HCT116 (cell line): ENCODE data around the gene MYH6. TPM values are rescaled to one million over a fixed set of nuclear protein-coding genes. Genes with fewer than 3 reads are reported as not detected.

Source experiments
- ATAC-seq: fragments of 200-7000 bp; cut with Tn5 transposase; 2 replicates; pipeline ENCODE4 v1.9.1; 2020; ENCODE audit warnings: mild to moderate bottlenecking, moderate library complexity
- BruUV-seq: library from RNA; stranded (reverse); fragments of 400-500 nt; replicated peaks from 2 replicates; lab custom pipeline; 2021; lab: Mats Ljungman, UMichigan
- CTCF ChIA-PET: fragments of 300-600 bp; sonication (Branson Sonifier 250); formaldehyde crosslinking; loops from one replicate; lab custom pipeline; 2021; ENCODE audit warnings: antibody characterized with exemption; lab: Charles Lee
- POLR2A ChIA-PET: fragments of 300-600, 350-600 bp; sonication (Branson Sonifier 250); formaldehyde crosslinking; loops from one replicate; lab custom pipeline; 2021; ENCODE audit warnings: antibody characterized with exemption; lab: Charles Lee
- RAD21 ChIA-PET, 2 experiments: fragments of 300-600 bp; sonication (Branson Sonifier 250); formaldehyde crosslinking; loops; one replicate each; lab custom pipeline; 2023; ENCODE audit warnings: low total read pairs in 2 of 2; ENCODE audit not compliant: uncharacterized antibody in 2 of 2, unreplicated experiment in 2 of 2, low non-redundant PET in 1 of 2; lab: Charles Lee
- DNase-seq: peaks from one replicate; pipeline ENCODE4 v3.0.0-alpha.2; 2010; ENCODE audit warnings: low read depth, low spot score
- H2AFZ ChIP-seq: fragments of 200-600 bp; shearing (Covaris generic), sonication (generic); 2 replicates; pipeline ENCODE4 v1.6.1; 2017; ENCODE audit warnings: low read depth, mixed run types, mixed read lengths, antibody characterized with exemption, low read length; ENCODE audit not compliant: poor library complexity, severe bottlenecking
- H3K27ac ChIP-seq: 2 replicates; pipeline ENCODE4 v1.5.1; 2012; ENCODE audit warnings: low read depth, low read length
- H3K27me3 ChIP-seq: fragments of 200-600 bp; sonication (generic); 2 replicates; pipeline ENCODE4 v1.6.1; 2016; ENCODE audit warnings: mixed run types, low read length, mixed read lengths; ENCODE audit not compliant: insufficient read depth
- H3K36me3 ChIP-seq, 2 experiments: fragments of 200-500 bp in 1 of 2; fragments of 200-600 bp in 1 of 2; sonication (Bioruptor generic) in 1 of 2; sonication (generic) in 1 of 2; 2 replicates each; pipeline versions ENCODE4 v1.5.1 to v1.6.1; 2014 to 2016; ENCODE audit warnings: low read length in 2 of 2, inconsistent platforms in 1 of 2, mixed read lengths in 1 of 2, mixed run types in 1 of 2; ENCODE audit not compliant: insufficient read depth in 2 of 2, control insufficient read depth in 1 of 2
- H3K4me1 ChIP-seq, 2 experiments: fragments of 200-600 bp in 1 of 2; sonication (generic) in 1 of 2; 2 replicates each; pipeline versions ENCODE4 v1.5.1 to v1.6.1; 2012 to 2017; ENCODE audit warnings: low read length in 2 of 2, inconsistent platforms in 1 of 2, mild to moderate bottlenecking in 1 of 2, mixed read lengths in 1 of 2, mixed run types in 1 of 2, moderate library complexity in 1 of 2; ENCODE audit not compliant: insufficient read depth in 2 of 2, control insufficient read depth in 1 of 2
- H3K4me2 ChIP-seq: fragments of 200-600 bp; sonication (generic); 2 replicates; pipeline ENCODE4 v1.6.1; 2017; ENCODE audit warnings: mixed run types, low read length, mixed read lengths
- H3K4me3 ChIP-seq, 2 experiments: fragments of 200-600 bp in 1 of 2; sonication (generic) in 1 of 2; replicated peaks in 1 of 2; 2 replicates each; pipeline ENCODE4 v1.5.1; 2011 to 2016; ENCODE audit warnings: low read length in 2 of 2, control low read depth in 1 of 2, low read depth in 1 of 2, mild to moderate bottlenecking in 1 of 2, mixed read lengths in 1 of 2, mixed run types in 1 of 2
- H3K79me2 ChIP-seq: fragments of 200-600 bp; sonication (generic); 2 replicates; pipeline ENCODE4 v1.6.1; 2017; ENCODE audit warnings: mild to moderate bottlenecking, mixed run types, low read length, moderate library complexity, mixed read lengths; ENCODE audit not compliant: insufficient read depth
- H3K9ac ChIP-seq: fragments of 200-600 bp; sonication (generic); 2 replicates; pipeline ENCODE4 v1.6.1; 2016; ENCODE audit warnings: low read length, mixed read lengths
- H3K9me2 ChIP-seq: fragments of 200-600 bp; sonication (generic), shearing (Covaris generic); 2 replicates; pipeline ENCODE4 v1.6.1; 2017; ENCODE audit warnings: mixed run types, mild to moderate bottlenecking, moderate library complexity; ENCODE audit not compliant: insufficient read depth
- H3K9me3 ChIP-seq, 2 experiments: fragments of 200-500 bp in 1 of 2; fragments of 200-600 bp in 1 of 2; sonication (Bioruptor generic) in 1 of 2; sonication (generic) in 1 of 2; 2 replicates each; pipeline ENCODE4 v1.6.1; 2014 to 2017; ENCODE audit warnings: low read length in 2 of 2, mixed read lengths in 2 of 2, inconsistent platforms in 1 of 2, low read depth in 1 of 2, mild to moderate bottlenecking in 1 of 2, mixed run types in 1 of 2, moderate library complexity in 1 of 2; ENCODE audit not compliant: control insufficient read depth in 1 of 2, insufficient read depth in 1 of 2
- H4K20me1 ChIP-seq: fragments of 200-600 bp; sonication (generic), shearing (Covaris generic); 2 replicates; pipeline ENCODE4 v1.6.1; 2017; ENCODE audit warnings: mixed run types, mild to moderate bottlenecking, moderate library complexity; ENCODE audit not compliant: insufficient read depth
- EZH2phosphoT487 ChIP-seq: fragments of 200-600 bp; IDR thresholded peaks from 2 replicates; pipeline ENCODE4 v1.6.1; 2018; ENCODE audit warnings: antibody characterized with exemption, borderline replicate concordance
- JUND ChIP-seq: IDR thresholded peaks from 2 replicates; pipeline ENCODE4 v1.6.1; 2012
- RAD21 ChIP-seq: IDR thresholded peaks from 2 replicates; pipeline ENCODE4 v1.6.1; 2012; ENCODE audit warnings: low read depth, mild to moderate bottlenecking
- SIN3A ChIP-seq: IDR thresholded peaks from 2 replicates; pipeline ENCODE4 v1.6.1; 2012; ENCODE audit warnings: low read depth
- SP1 ChIP-seq: IDR thresholded peaks from 2 replicates; pipeline ENCODE4 v1.6.1; 2012; ENCODE audit warnings: low read depth
- ZFX ChIP-seq: fragments of 450-650 bp; IDR thresholded peaks from 2 replicates; pipeline ENCODE4 v1.6.1; 2017
- ZNF274 ChIP-seq: fragments of 200-500 bp; sonication (Bioruptor generic); IDR thresholded peaks from 2 replicates; pipeline ENCODE4 v1.6.1; 2014; ENCODE audit warnings: mild to moderate bottlenecking, low read depth, low read length, inconsistent platforms
- intact Hi-C: fragments of 100-400 bp; cut with micrococcal nuclease; formaldehyde crosslinking; loops from 2 replicates; pipeline ENCODE4 v1.10.0; 2022
- total RNA-seq: library from RNA; stranded (reverse); gene quantifications from one replicate; pipeline ENCODE4 v1.2.1, GENCODE V29; 2021; ENCODE audit not compliant: unreplicated experiment
- TF ChIP-seq, protein P1 (sequence below): IDR thresholded peaks from 2 replicates; pipeline ENCODE4 v1.6.1; 2012
- TF ChIP-seq, protein P2 (sequence below): IDR thresholded peaks from 2 replicates; pipeline ENCODE4 v1.6.1; 2011; ENCODE audit warnings: mild to moderate bottlenecking, low read length, moderate library complexity; ENCODE audit not compliant: insufficient replicate concordance; ENCODE audit errors: extremely low read depth

The MYH6 gene
- total RNA-seq, 1 experiment from 2014 or later: not detected

DNA sequence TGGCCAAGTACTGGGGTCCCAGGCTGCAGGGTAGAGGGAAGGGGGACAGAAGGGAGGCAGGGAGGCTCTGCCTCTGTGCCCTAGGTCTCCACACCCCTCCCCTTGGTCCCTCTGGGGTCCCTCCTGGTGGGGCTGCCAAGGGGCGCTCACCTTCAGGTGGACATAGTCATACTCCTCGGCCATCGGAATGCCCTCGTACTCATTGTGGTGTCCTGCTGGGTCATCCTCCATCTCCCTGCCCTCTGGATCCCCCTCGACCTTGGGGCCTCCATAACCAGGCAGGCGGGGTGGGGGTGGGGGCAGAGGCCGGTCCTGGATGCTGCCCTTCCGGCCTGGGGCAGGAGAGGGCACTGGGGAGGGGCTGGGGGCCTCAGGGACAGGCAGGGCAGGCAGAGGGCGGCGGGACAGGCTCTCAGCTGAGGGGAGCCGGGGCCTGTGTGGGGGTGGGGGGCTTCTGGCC is 48.9 kb downstream of the MYH6 start:
- ChIA-PET RAD21 (no interaction called here), POLR2A (no interaction called here), CTCF (interaction anchor here (0.6 to 1.7 kb wide), 2 partner anchors 21 to 537 kb away, joined by 3 to 10 read pairs; no protein-coding TSS in a partner anchor)
- Histone ChIP-seq H3K4me2 (no peak overlapping the region), H3K36me3 (no peaks in the 10 kb centered on the region), H3K9me2 (no peaks in the 10 kb centered on the region), H3K4me1 (no peaks in the 10 kb centered on the region), H3K4me3 (no peak overlapping the region), H3K27me3 (0 out of 2 replicates have a peak, but pooled peaks cover 3% of the 10 kb centered on the region), H3K9me3 (no peaks in the 10 kb centered on the region), H3K79me2 (no peaks in the 10 kb centered on the region), H2AFZ (no peak overlapping the region), H3K27ac (no peak overlapping the region), H4K20me1 (no peaks in the 10 kb centered on the region), H3K9ac (no peak overlapping the region)
- no TSS peak for BruUV-seq
- ATAC-seq (no peak), DNase-seq (no peak)
- TF ChIP-seq JUND (no peak), RAD21 (no peak), ZFX (no peak), EZH2phosphoT487 (no peak), ZNF274 (no peak), SP1 (no peak), SIN3A (no peak)
- TF ChIP-seq, protein P1, sequence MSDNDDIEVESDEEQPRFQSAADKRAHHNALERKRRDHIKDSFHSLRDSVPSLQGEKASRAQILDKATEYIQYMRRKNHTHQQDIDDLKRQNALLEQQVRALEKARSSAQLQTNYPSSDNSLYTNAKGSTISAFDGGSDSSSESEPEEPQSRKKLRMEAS: no peak
- TF ChIP-seq, protein P2, sequence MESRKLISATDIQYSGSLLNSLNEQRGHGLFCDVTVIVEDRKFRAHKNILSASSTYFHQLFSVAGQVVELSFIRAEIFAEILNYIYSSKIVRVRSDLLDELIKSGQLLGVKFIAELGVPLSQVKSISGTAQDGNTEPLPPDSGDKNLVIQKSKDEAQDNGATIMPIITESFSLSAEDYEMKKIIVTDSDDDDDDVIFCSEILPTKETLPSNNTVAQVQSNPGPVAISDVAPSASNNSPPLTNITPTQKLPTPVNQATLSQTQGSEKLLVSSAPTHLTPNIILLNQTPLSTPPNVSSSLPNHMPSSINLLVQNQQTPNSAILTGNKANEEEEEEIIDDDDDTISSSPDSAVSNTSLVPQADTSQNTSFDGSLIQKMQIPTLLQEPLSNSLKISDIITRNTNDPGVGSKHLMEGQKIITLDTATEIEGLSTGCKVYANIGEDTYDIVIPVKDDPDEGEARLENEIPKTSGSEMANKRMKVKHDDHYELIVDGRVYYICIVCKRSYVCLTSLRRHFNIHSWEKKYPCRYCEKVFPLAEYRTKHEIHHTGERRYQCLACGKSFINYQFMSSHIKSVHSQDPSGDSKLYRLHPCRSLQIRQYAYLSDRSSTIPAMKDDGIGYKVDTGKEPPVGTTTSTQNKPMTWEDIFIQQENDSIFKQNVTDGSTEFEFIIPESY: no peak
- intact Hi-C loops: no loop called here
